ENCODE measurements around the gene KLHL29. TPM values are rescaled to one million over a fixed set of nuclear protein-coding genes. Genes with fewer than 3 reads are reported as not detected.

The KLHL29 gene
- total RNA-seq, 2 experiments from 2014 or later, result 0.15 to 0.21 TPM

DNA sequence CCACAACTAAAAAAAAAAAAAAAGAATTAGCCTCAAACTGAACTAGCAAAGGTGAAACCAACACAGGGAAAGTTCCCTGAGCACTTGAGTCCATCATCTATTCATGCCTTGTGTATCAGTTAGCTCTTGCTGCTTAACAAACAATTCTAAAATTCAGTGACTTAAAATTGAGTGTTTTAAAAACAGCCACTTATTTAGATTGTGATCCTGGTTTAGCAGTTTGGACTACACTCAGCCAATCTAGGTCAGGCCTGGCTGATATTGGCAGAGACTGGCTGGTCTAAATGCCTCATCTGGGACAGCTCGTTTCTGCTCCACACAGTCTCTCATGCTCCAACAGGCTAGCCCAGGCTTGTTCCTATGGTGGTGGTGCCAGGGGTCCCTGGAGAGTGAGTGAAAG is 294.1 kb downstream of the KLHL29 start:
- POLR2A ChIA-PET, result no interaction called here
- CTCF ChIA-PET, result no interaction called here

DNA sequence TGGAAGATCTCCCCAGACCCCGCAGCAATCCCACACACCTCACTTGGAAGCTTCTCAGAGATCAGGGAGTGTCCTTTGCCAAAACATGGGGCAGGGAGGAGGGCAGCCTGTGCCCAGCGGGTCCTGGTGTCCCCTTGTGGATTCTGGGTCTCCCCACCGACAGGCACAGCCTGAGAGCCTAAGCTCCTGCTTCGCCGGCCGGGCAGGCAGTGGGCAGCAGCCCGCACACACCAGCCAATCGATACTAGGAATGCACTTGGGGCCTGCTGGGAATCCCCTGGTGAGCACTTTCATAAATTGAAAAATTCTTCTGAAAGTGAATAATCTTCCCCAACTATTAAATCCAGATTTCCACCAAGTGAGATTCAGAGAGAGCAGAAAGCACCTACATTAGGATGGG is 296.0 kb downstream of the KLHL29 start:
- ChIA-PET CTCF (no interaction called here), POLR2A (no interaction called here)

DNA sequence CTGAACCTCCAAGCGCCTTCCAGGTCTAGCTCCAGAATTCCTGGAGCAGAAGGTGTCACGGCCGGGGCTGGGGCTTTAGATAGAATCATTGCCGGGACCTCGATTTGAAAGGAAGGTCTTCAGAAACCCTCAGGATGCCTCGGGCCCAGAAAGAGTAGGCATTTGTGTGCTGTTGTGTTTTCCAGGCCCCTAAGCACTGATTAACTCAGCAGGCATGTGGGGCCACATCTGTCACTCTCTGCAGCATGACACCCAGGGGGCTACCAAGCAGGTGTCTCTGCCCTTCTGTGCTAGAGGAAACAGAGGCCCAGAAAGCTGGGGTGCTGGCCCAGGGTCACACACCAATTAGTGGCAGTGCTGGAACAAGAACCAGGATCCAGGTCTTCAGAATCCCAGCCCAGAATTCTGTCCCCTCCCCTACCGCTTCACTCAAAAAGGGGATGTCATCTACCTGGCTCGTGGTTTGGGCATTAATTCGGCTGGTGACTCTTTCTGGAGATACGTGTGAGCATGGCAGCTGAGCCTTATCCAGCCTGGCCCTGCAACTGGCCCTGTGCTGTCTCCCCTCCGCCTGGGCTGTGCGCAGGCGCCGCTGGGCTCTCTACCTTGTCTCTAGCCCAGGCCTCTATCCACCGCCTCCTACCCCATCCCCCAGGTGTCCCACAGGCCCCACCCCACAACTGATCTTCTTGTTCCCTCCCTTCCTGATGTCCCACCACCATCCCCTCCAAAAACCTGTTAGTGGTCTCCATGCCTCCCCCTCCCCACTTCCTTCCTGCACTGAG is 296.6 kb downstream of the KLHL29 start:
- ChIA-PET POLR2A (no interaction called here), CTCF (no interaction called here)

DNA sequence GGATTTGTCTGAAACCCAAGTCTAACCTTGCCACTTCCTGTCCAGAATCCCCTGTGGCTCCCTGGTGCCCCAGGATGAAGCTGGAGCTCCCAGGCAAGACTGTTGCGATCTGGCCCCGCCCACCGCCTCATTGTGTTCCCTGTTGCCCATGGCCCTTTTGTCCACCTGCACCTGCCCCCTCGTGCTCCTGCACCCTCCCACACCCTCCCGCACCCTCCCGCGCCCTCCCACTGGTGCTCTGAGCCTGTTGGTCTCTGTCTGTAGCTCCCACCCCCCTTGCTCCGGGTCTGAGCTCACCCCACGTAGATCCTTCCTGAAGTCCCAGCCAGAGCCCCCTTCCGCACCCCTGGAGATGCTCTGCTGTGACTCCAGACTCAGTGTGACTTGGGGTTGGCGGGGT is 297.5 kb downstream of the KLHL29 start:
- CTCF ChIA-PET, result no interaction called here
- POLR2A ChIA-PET, result no interaction called here

DNA sequence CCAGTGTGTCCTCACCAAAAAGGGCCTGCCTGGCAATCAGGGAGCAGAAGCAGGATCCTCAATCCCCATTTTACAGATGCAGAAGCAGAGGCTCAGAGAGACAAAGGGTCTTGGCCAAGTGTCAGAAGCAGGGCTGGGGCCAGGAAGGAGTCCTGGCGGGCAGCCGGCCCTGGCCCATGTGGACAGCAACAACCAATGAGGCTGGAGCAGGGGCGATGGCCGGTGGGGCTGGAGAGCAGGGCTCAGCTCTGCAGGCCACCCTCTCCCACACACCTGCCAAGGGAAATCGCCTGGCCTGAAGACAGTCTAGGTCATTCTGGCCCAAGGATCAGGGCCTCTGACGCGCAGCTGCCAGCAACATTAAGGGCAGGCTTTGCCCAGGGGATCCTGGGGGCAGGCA is 298.0 kb downstream of the KLHL29 start:
- POLR2A ChIA-PET, result no interaction called here
- CTCF ChIA-PET, result no interaction called here

DNA sequence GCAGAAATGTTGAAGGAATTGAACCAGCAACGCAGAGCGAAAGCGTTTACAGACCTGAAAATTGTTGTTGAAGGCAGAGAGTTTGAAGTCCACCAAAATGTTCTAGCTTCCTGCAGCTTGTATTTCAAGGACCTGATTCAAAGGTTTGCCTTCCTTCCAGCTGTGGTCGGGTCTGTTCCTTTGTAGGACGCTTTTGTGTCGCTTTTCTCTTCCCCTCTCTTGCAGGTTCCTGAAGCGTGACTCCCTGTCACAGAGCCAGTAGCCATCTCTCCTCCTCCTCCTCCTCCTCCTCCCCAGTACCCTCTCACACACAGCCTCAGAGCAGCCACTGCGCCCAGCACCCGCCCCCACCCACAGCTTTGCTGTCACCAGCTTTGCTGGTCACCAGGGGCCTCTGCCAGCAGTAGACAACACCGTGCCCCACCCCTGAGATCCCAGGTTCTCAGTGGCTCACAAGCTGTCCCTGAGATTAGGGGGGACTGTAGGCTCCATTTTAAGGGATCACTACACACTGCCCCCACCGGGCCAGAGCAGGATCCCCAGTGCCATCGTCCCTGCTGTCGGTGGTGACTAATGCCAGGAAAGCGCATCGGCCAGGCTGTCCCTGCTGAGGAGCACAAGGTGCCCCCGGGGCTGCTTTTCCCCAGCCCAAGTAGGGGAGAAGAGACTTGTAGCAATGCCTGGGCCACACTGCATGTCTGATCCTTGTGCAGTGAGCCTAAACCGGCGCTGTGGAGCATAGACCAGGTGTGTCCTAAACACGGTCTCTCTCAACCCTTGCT is 299.6 kb downstream of the KLHL29 start:
- CTCF ChIA-PET, result no interaction called here

DNA sequence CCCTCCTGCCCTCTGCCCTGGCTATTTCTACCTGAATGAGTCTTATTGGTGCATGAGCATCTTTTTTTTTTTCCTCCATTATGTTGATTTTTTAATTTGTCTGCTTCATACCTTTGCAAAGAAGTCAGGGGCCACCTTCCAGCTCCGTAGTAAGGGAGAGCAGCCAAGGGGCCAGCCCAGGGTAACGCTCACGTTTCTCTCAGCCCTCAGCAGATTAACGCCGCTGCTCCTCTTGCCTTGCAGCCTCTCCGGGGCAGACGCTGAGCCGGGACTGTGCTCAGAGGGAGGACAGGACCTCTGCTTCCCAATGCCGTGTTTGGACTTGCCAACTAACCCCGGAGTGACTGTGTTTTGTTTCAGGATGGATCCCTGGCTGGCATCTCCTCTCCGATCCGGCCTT is 300.2 kb downstream of the KLHL29 start:
- CTCF ChIA-PET, result no interaction called here
- POLR2A ChIA-PET, result no interaction called here

More for the DNA sequence above, 299.6 kb downstream of the KLHL29 start:
- POLR2A ChIA-PET, result no interaction called here

DNA sequence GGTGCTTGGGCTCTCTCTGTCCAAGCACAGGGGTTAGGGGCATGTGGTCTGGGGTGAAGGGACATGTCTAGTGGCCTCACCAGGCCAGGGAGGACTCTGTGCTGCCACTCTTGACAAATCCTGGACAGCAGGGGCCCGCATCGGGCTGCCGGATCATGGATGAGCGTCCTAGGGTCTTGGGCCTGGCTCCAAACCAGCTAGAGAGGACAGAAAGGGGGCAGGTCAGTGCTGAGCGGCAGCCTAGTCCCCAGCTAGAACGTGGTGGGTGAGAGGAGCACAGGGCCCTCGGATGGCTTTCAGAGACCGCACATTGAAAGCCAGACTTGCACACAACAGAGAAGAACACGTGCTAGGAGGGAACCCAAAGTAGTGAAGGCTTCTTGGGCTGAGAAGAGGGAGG is 300.7 kb downstream of the KLHL29 start:
- ChIA-PET POLR2A (no interaction called here), CTCF (no interaction called here)

DNA sequence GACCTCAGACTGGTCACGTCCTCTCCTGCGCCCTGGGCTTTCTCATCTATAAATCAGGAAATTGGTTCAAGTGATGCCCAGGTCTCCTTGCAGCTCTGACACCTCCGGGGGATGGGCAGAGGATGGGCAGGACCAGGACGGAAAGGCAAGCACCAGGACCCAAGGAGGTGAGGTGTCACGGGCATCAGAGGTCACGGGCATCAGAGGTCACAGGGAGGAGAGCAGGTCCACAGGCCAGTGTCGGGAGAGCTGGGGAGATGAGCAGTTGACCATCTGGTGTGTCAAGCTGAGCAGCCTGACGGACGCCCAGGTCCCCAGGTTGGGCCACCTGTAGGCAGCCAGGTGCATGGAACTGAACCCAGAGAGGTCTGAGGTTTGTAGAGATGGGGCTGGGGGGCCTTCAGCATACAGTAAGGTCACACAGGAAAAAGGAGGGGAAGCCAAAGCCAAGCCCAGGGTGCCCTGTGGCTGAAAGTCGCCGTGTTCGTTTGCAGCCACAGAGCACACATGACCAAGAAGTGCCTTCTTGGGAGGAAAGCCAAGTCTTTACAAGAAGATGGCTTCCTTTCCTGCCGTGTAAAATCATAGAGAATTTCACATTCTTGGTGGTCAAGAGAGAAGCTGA is 301.5 kb downstream of the KLHL29 start:
- CTCF ChIA-PET, result no interaction called here
- POLR2A ChIA-PET, result no interaction called here

DNA sequence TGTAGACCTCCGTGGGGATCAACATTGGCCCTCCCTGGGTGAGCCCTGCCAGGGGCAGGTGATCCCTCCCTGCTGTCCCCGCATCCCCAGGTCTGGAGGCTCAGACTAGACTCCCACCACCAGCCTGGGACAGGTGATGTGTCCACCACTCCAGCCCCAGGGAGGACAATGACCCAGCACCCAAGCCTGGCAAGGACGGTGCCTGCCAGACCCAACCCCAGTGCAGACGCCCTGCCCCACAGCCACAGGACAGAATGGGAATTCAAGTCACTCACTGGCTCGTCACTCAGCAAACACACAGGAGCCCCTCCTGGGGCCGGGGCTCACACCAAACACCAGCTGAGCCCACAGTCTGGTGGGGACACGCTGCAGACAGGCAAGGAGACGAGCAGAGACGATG is 302.2 kb downstream of the KLHL29 start:
- ChIA-PET POLR2A (no interaction called here), CTCF (no interaction called here)

DNA sequence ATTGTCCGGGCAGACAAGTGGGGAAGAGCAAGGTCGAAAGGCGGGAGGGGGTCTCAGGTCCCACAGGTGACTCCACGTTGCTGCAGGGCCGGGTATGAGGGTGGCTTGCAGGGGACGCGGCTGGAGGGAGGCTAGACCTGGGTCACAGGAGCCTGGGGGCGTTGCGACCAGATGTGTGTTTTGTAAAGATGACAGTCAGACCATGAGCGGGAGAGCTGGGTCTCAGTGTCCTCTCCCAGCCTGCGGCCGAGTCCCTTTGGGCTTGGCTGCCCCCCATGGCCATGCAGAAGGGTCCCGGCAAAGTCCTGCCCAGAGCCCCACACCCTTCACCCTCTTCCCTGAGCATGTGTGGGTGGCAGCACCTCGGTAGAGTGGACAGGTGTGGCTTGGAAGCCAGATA is 302.7 kb downstream of the KLHL29 start:
- POLR2A ChIA-PET, result no interaction called here
- CTCF ChIA-PET, result no interaction called here

DNA sequence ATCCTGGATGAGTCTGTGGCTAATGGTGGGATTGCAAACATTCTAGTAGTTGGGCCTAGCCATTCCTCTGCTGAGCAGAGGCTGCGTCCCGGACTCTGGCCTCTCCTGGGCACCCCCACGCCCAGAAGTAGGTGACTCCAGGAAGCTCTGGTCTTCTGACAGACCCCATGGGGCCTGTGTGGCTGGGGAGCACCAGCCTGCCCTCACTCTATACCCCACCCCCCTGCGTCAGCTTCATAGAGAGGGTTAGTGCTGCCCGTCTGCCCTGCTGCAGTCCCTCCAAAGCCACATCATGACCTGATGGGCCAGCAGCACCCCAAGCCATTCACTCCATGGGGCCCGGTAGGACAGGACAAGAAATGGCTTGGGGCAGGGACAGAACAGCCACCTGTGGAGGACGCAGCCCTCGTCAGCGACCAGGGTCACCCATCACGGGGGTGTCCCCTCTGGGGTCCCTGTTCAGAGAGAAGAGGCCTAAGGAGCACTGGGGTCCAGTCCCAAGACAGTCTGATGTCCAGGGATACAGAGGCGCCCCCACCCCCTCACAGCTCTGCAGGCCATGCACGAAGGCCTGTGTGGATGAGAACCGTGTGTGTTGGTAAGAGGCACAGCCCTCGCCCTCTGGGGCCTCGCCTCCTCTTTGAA is 303.6 kb downstream of the KLHL29 start:
- ChIA-PET POLR2A (no interaction called here), CTCF (no interaction called here)

DNA sequence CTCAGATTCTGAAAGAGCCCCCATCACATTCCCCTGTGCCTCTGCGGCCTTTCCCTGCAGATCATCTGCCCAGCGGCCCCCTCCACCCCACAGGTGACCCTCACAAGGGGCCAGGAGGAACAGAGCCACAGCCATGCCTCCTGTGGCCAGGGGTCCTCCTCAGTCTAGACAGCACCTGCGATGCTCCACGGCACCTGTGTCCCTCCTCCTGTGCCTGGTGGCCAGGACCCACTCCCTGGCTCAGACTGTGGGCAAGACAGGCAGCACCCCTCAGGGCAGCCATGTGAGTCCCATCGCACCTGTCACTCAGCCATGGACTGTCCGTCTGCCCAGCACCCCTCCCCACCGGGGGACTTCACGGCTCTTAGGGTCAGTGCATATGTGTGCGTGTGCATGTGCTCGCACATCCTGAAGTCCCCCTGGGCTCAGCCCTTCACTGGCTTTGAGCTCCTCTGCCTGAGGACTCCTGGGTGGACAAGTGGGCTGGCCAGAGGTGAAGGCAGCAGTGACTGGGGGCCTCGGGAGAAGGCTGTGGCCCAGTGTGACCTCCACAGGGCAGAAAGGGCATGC is 304.2 kb downstream of the KLHL29 start:
- CTCF ChIA-PET, result no interaction called here
- POLR2A ChIA-PET, result no interaction called here

DNA sequence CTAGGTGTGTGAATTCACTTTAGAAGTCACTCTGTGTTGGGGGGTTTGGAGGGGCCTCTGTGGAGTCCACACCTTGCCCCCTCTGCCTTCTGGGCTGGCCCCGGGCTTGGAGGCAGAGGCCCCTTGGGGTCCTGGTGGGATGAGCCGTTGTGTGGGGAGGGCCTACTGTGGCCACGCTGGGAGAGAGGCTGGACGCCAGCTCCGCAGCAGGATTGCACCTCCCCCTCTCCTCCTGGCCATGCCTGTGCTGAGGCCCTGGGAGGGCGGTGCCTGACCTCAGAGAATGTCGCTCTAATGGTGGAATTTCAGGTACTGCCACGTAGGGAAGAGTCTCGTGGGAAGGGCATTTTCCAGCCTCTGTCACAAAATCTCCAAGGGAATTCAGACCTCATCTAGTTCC is 304.9 kb downstream of the KLHL29 start:
- ChIA-PET CTCF (no interaction called here), POLR2A (no interaction called here)

DNA sequence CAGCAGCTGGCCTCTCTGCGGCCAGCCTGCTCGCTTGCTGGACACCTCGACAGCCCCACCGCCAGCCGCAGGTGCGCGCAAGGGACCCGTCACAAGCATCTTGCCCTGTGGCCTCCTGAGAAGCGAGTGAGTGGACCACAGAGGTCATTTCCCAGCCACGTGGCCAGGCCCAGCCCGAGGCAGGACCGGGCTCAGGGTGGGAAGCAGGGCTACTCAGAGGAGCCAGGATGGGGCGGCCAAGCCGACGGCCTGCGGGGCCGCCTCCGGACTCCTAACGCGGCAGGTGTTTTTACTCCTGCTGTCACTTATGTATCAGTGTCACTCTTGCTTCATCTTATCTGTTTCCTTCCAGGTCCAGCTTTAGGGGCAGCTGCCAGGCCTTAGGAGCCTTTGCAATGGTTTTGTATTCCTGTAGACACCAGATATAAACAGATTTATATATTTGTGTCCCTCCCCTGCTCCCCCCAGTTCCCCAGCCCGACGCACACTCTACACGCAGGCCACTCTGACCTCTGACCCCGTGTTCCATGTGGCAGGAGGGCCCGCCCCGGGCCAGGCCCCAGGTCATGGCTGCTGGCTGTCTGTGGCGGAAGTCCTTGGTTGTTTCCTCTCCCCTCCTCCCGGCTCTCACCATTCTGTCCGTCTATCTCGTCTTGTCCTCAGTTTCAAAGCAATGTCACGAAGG is 305.6 kb downstream of the KLHL29 start:
- CTCF ChIA-PET, result no interaction called here
- POLR2A ChIA-PET, result no interaction called here

DNA sequence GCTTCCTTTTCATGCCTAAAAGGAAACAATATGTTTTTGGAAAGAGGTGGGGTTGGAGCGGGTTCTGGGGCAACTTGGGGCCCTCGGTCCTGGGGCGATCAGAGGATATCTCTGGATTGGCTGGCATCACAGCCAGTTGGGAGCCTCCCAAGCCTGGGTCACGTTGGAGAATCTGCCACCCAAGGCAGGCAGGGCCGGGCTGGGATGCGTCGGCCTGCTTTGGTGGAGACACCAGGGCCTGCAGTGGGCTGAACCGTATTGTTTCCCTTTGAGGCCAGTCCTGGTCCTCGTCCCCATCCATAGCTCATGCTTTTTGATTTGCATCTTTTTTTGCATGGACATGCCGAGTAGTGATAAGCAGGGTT is 306.1 kb downstream of the KLHL29 start:
- ChIA-PET CTCF (no interaction called here), POLR2A (no interaction called here)

DNA sequence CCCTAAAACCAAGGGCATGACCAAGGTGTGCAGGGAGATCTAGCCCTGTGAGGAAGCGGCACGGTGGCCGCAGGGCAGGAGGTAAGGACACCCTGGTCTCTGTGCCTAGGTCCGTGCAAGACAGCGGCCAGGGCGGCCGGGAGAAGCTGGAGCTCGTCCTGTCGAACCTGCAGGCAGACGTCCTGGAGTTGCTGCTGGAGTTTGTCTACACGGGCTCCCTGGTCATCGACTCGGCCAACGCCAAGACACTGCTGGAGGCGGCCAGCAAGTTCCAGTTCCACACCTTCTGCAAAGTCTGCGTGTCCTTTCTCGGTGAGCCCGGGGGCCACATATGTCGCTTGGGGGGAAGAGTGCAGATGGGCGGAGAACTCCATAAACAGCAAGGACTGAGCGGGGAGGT is 306.6 kb downstream of the KLHL29 start:
- CTCF ChIA-PET, result no interaction called here
- POLR2A ChIA-PET, result no interaction called here

DNA sequence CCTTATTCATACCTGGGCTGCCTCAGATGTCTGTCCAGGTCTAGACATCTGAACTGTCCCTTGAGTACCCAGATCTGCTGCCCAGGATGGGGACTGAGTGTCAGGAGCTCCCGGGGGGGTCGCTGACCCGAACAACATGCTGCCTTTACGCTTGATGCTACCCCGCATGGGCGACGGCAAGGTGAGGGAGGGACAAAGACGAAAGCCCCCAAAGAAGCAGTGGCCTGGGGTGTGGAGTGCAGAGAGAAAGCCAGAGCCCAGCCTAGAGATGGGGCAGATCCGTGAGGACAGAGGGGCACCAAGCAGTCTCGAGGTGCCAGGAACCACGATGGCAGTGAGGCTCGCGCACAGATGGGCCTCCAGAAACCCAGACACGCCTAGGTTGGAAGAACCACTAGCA is 307.3 kb downstream of the KLHL29 start:
- POLR2A ChIA-PET, result no interaction called here
- CTCF ChIA-PET, result no interaction called here

DNA sequence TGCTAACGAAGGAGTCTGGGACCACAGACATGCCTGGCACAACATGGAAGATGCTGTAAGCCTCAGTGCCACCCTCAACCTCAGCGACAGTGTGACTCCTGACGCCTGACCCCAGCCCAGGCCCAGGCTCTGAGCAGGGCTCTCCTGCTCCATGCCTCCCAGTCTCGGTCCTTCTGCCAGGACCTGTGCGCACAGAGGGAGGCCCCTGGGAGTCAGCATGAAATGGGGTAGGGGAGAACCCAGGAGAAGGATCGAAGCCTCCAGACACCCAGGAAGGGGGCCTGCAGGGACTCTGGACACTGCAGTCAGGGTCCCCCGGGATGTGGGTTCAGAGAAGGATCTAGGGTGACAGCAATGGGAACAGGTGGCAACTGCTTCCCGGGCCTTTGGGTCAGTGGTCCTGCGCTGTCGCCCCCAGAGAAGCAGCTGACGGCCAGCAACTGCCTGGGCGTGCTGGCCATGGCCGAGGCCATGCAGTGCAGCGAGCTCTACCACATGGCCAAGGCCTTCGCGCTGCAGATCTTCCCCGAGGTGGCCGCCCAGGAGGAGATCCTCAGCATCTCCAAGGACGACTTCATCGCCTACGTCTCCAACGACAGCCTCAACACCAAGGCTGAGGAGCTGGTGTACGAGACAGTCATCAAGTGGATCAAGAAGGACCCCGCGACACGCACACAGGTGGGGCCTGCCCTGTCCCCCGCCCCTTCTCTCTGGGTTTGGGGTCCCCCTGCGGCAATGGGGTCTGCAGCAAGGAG is 308.0 kb downstream of the KLHL29 start:
- POLR2A ChIA-PET, result no interaction called here
- CTCF ChIA-PET, result no interaction called here

DNA sequence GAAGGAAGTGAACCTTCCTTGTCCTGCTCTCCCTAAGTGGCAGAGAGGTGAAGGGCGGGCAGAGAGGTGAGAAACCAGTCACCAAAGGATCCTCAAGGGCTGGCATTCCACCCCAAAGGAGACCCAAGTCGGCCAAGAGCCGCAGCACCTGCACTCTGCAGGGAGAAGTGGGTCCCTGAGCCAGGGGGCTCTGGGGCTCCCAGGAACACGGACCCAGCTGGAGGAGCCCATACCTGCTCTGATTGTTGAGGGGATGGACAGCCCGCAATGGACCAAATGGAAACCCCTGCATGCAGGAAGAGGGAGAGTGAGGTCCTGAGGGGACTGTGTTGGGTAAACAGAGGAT is 308.6 kb downstream of the KLHL29 start:
- POLR2A ChIA-PET, result no interaction called here
- CTCF ChIA-PET, result no interaction called here

Measured in activated CD8-positive, alpha-beta memory T cell treated with anti-CD3 and anti-CD28 coated beads for 36 hours (primary cell).